Measurements from ENCODE around the gene GTF2IRD1.

GRCh38 chr7:74475243-74475986 is 21.7 kb downstream of the GTF2IRD1 start:
- no peak for TF ChIP-seq CTCF (IDR thresholded peaks at IDR 0.05; ENCODE audit: low read depth, low read length)
- TF ChIP-seq MAX (IDR thresholded peaks at IDR 0.05; ENCODE audit: low read depth, low read length), result no peak
- TF ChIP-seq POLR2A (IDR thresholded peaks at IDR 0.05; ENCODE audit: extremely low read depth, insufficient read length), result no peak
- TF ChIP-seq MYC (IDR thresholded peaks at IDR 0.05; ENCODE audit: low read depth, low read length), result no peak

Measured in NB4 (cell line).